ENCODE data around the gene AMBP.

DNA sequence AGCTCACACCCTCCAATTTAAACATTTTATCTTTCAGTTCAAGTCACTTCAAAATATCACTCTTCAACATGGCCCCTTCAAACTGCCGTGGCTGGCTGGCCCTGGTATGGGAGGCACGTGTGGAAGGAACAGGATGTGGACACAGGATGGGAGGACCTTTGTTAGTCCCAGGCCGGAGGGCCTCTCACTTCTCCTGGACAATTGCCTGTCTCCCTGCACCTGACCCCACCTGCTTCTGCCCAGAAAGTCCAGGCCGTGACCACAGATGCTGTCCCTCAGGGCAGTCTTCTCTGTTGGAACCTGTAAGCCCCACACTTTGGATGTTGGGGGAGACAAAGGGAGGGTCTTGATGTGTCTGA lies 19.4 kb downstream of the AMBP start:
- TF ChIP-seq, protein P1, sequence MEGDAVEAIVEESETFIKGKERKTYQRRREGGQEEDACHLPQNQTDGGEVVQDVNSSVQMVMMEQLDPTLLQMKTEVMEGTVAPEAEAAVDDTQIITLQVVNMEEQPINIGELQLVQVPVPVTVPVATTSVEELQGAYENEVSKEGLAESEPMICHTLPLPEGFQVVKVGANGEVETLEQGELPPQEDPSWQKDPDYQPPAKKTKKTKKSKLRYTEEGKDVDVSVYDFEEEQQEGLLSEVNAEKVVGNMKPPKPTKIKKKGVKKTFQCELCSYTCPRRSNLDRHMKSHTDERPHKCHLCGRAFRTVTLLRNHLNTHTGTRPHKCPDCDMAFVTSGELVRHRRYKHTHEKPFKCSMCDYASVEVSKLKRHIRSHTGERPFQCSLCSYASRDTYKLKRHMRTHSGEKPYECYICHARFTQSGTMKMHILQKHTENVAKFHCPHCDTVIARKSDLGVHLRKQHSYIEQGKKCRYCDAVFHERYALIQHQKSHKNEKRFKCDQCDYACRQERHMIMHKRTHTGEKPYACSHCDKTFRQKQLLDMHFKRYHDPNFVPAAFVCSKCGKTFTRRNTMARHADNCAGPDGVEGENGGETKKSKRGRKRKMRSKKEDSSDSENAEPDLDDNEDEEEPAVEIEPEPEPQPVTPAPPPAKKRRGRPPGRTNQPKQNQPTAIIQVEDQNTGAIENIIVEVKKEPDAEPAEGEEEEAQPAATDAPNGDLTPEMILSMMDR (IDR thresholded peaks at IDR 0.05): no peak
- TF ChIP-seq ZFX (IDR thresholded peaks at IDR 0.05; ENCODE audit: borderline replicate concordance): no peak

Measured in 22Rv1 (cell line).